ENCODE measurements around the gene TJP1.
"Not testable (repeated sequence)": the region's sequence is repeated elsewhere in the genome, so short reads cannot be mapped to it uniquely, and the experiment has no call there.

The TJP1 gene

GRCh38 chr15:29756358-29757267 lies 65.7 kb downstream of the TJP1 start:
- in situ Hi-C loops (cut with MboI; ENCODE audit: low sequenced_read_pairs) = no loop called here

GRCh38 chr15:29754009-29754408 lies 68.3 kb downstream of the TJP1 start:
- in situ Hi-C loops (cut with MboI; ENCODE audit: low sequenced_read_pairs) = not testable (repeated sequence)

GRCh38 chr15:29753506-29753905 lies 68.8 kb downstream of the TJP1 start:
- in situ Hi-C loops (cut with MboI; ENCODE audit: low sequenced_read_pairs) = no loop called here

GRCh38 chr15:29750754-29751153 lies 71.5 kb downstream of the TJP1 start:
- in situ Hi-C loops (cut with MboI; ENCODE audit: low sequenced_read_pairs) = no loop called here

GRCh38 chr15:29749365-29750086 lies 72.7 kb downstream of the TJP1 start:
- in situ Hi-C loops (cut with MboI; ENCODE audit: low sequenced_read_pairs) = no loop called here

- in situ Hi-C loops (cut with MboI; ENCODE audit: low sequenced_read_pairs) = no loop called here
Measured at GRCh38 chr15:29747837-29748417, 74.3 kb downstream of the TJP1 start.

GRCh38 chr15:29743475-29743874 lies 78.8 kb downstream of the TJP1 start:
- in situ Hi-C loops (cut with MboI; ENCODE audit: low sequenced_read_pairs) = no loop called here

GRCh38 chr15:29740692-29741311 lies 81.5 kb downstream of the TJP1 start:
- in situ Hi-C loops (cut with MboI; ENCODE audit: low sequenced_read_pairs) = no loop called here

- in situ Hi-C loops (cut with MboI; ENCODE audit: low sequenced_read_pairs) = no loop called here
Measured at GRCh38 chr15:29736744-29737020, 85.6 kb downstream of the TJP1 start.

GRCh38 chr15:29736012-29736743 lies 86.1 kb downstream of the TJP1 start:
- in situ Hi-C loops (cut with MboI; ENCODE audit: low sequenced_read_pairs) = no loop called here

- in situ Hi-C loops (cut with MboI; ENCODE audit: low sequenced_read_pairs) = no loop called here
Measured at GRCh38 chr15:29734917-29735572, 87.2 kb downstream of the TJP1 start.

GRCh38 chr15:29731865-29732264 lies 90.4 kb downstream of the TJP1 start:
- in situ Hi-C loops (cut with MboI; ENCODE audit: low sequenced_read_pairs) = no loop called here

GRCh38 chr15:29730471-29730870 lies 91.8 kb downstream of the TJP1 start:
- in situ Hi-C loops (cut with MboI; ENCODE audit: low sequenced_read_pairs) = not testable (repeated sequence)

GRCh38 chr15:29728418-29728817 lies 93.8 kb downstream of the TJP1 start:
- in situ Hi-C loops (cut with MboI; ENCODE audit: low sequenced_read_pairs) = no loop called here

GRCh38 chr15:29727871-29728270 lies 94.4 kb downstream of the TJP1 start:
- in situ Hi-C loops (cut with MboI; ENCODE audit: low sequenced_read_pairs) = no loop called here

- in situ Hi-C loops (cut with MboI; ENCODE audit: low sequenced_read_pairs) = no loop called here
Measured at GRCh38 chr15:29726553-29726952, 95.7 kb downstream of the TJP1 start.

- in situ Hi-C loops (cut with MboI; ENCODE audit: low sequenced_read_pairs) = no loop called here
Measured at GRCh38 chr15:29724026-29724425, 98.2 kb downstream of the TJP1 start.

GRCh38 chr15:29713784-29714183 lies 108.5 kb downstream of the TJP1 start:
- in situ Hi-C loops (cut with MboI; ENCODE audit: low sequenced_read_pairs) = no loop called here

GRCh38 chr15:29712149-29712885 lies 110.0 kb downstream of the TJP1 start:
- in situ Hi-C loops (cut with MboI; ENCODE audit: low sequenced_read_pairs) = no loop called here

- in situ Hi-C loops (cut with MboI; ENCODE audit: low sequenced_read_pairs) = no loop called here
Measured at GRCh38 chr15:29711531-29711930, 110.7 kb downstream of the TJP1 start.
